Liver (tissue), 9 donors: ENCODE results near the gene KRIT1. TPM values are rescaled to one million over a fixed set of nuclear protein-coding genes. Genes with fewer than 3 reads are reported as not detected.
"Not testable (repeated sequence)": the region's sequence is repeated elsewhere in the genome, so short reads cannot be mapped to it uniquely, and the experiment has no call there.

ENCODE experiments used
- DNase-seq: peaks from one replicate; pipeline ENCODE4 v3.0.0-alpha.2; 2017; ENCODE audit warnings: low spot score
- H3K27ac ChIP-seq, 2 donors: one replicate each; pipeline ENCODE4 v1.7.0; 2013; ENCODE audit warnings: inconsistent platforms in 2 of 2, low read length in 2 of 2, control low read depth in 1 of 2, low read depth in 1 of 2, mild to moderate bottlenecking in 1 of 2
- H3K27me3 ChIP-seq, 4 donors: one replicate each; pipeline versions ENCODE4 v1.6.1 to v1.7.0; 2013; ENCODE audit warnings: low read length in 3 of 4, inconsistent platforms in 1 of 4, mild to moderate bottlenecking in 1 of 4, moderate library complexity in 1 of 4; ENCODE audit not compliant: control insufficient read depth in 4 of 4, insufficient read depth in 4 of 4
- H3K36me3 ChIP-seq, 4 donors: one replicate each; pipeline versions ENCODE4 v1.6.1 to v1.7.0; 2013; ENCODE audit warnings: low read length in 3 of 4, mild to moderate bottlenecking in 3 of 4, low read depth in 1 of 4, moderate library complexity in 1 of 4; ENCODE audit not compliant: control insufficient read depth in 4 of 4, insufficient read depth in 3 of 4
- H3K4me1 ChIP-seq, 4 donors: one replicate each; pipeline versions ENCODE4 v1.6.1 to v1.7.0; 2013; ENCODE audit warnings: low read length in 3 of 4, mild to moderate bottlenecking in 3 of 4, moderate library complexity in 1 of 4; ENCODE audit not compliant: control insufficient read depth in 4 of 4, insufficient read depth in 4 of 4
- H3K4me3 ChIP-seq, 3 donors: one replicate each; pipeline versions ENCODE4 v1.6.1 to v1.7.0; 2013; ENCODE audit warnings: low read length in 3 of 3, control low read depth in 1 of 3, low read depth in 1 of 3, mild to moderate bottlenecking in 1 of 3
- H3K9ac ChIP-seq, 2 donors: one replicate each; pipeline ENCODE4 v1.7.0; 2013; ENCODE audit warnings: low read length in 2 of 2, mild to moderate bottlenecking in 2 of 2, moderate library complexity in 2 of 2, control low read depth in 1 of 2, low read depth in 1 of 2
- H3K9me3 ChIP-seq, 4 donors: one replicate each; pipeline versions ENCODE4 v1.6.1 to v1.7.0; 2013; ENCODE audit warnings: low read length in 3 of 4; ENCODE audit not compliant: control insufficient read depth in 4 of 4
- ATF3 ChIP-seq: IDR thresholded peaks from 2 replicates; pipeline ENCODE4 v1.6.1; 2016; ENCODE audit warnings: antibody characterized with exemption
- CTCF ChIP-seq: fragments of 150-350 bp; IDR thresholded peaks from 2 replicates; pipeline ENCODE4 v1.5.1; 2017; ENCODE audit warnings: improper control_type of control experiment, low read depth, low read length; ENCODE audit not compliant: missing input control
- FOXA2 ChIP-seq: IDR thresholded peaks from 2 replicates; pipeline ENCODE4 v1.6.1; 2016; ENCODE audit warnings: antibody characterized with exemption
- HNF4A ChIP-seq, 2 donors: conservative IDR thresholded peaks; 2 replicates each; pipeline ENCODE4 v1.6.1; 2016; ENCODE audit warnings: antibody characterized with exemption in 2 of 2, mild to moderate bottlenecking in 2 of 2
- JUND ChIP-seq, 2 donors: IDR thresholded peaks; 2 replicates each; pipeline ENCODE4 v1.6.1; 2016; ENCODE audit warnings: antibody characterized with exemption in 2 of 2
- NR2F2 ChIP-seq: IDR thresholded peaks from 2 replicates; pipeline ENCODE4 v1.6.1; 2016; ENCODE audit warnings: antibody characterized with exemption
- RAD21 ChIP-seq, 2 donors: IDR thresholded peaks; 2 replicates each; pipeline ENCODE4 v1.6.1; 2016; ENCODE audit warnings: antibody characterized with exemption in 2 of 2, mild to moderate bottlenecking in 2 of 2
- REST ChIP-seq: IDR thresholded peaks from 2 replicates; pipeline ENCODE4 v1.6.1; 2016; ENCODE audit warnings: antibody characterized with exemption, mild to moderate bottlenecking
- RXRA ChIP-seq, 2 donors: IDR thresholded peaks; 2 replicates each; pipeline ENCODE4 v1.6.1; 2017 to 2018; ENCODE audit warnings: antibody characterized with exemption in 2 of 2, mild to moderate bottlenecking in 1 of 2
- TAF1 ChIP-seq: conservative IDR thresholded peaks from 2 replicates; pipeline ENCODE4 v1.6.1; 2016; ENCODE audit warnings: antibody characterized with exemption, mild to moderate bottlenecking
- YY1 ChIP-seq: IDR thresholded peaks from 2 replicates; pipeline ENCODE4 v1.6.1; 2016; ENCODE audit warnings: antibody characterized with exemption, mild to moderate bottlenecking
- ZBTB33 ChIP-seq: IDR thresholded peaks from 2 replicates; pipeline ENCODE4 v1.6.1; 2016; ENCODE audit warnings: antibody characterized with exemption
- WGBS: extraction: QIAGEN DNeasy Blood & Tissue Kit; methylation state at CpG from one replicate; pipeline ENCODE4 v1.1.7; 2013; 5-methylcytosine and 5-hydroxymethylcytosine counted together
- polyA plus RNA-seq, 2 donors: library from polyadenylated mRNA; stranded (reverse) in 1 of 2; unstranded in 1 of 2; fragments of 200-250 nt in 1 of 2; fragments of >200 nt in 1 of 2; fragmentation: Nextera tagmentation in 1 of 2; extraction: Ambion mirVana in 1 of 2; gene quantifications; one replicate each; pipeline versions ENCODE4 v1.2.1 to v1.2.3, GENCODE V29; 2013 to 2015
- total RNA-seq, 2 donors: library from RNA; depleted of rRNA; stranded (reverse); fragments of >200 nt; gene quantifications; one replicate each; pipeline ENCODE4 v1.2.3, GENCODE V29; 2014
- donor health status: healthy.
- donor health status: healthy.
- donor health status: healthy.
- donor health status: healthy.
- donor health status: healthy.

The KRIT1 gene
- total and polyA plus RNA-seq, 4 donors = 8.0 to 48.4 (median 23.9) TPM

GRCh38 chr7:92255308-92255707, 9.6 kb upstream of the KRIT1 start:
- H3K4me1 ChIP-seq = no peaks in the 10 kb centered on the region
- H3K4me3 ChIP-seq = no peak overlapping the region
- H3K36me3 ChIP-seq = no peaks in the 10 kb centered on the region
- H3K9ac ChIP-seq = no peak overlapping the region
- DNase-seq = no peak
- no peaks in the 10 kb centered on the region for H3K9me3 ChIP-seq
- TF ChIP-seq ZBTB33 (no peak), TAF1 (no peak), HNF4A (conservative IDR thresholded peaks at IDR 0.05) (no peak), NR2F2 (no peak), RAD21 (IDR thresholded peaks at IDR 0.05) (no peak)
- no peak overlapping the region for H3K27ac ChIP-seq
- H3K27me3 ChIP-seq = no peaks in the 10 kb centered on the region
- 90% methylated on average over 4 of the region's 4 CpGs for WGBS

DNA sequence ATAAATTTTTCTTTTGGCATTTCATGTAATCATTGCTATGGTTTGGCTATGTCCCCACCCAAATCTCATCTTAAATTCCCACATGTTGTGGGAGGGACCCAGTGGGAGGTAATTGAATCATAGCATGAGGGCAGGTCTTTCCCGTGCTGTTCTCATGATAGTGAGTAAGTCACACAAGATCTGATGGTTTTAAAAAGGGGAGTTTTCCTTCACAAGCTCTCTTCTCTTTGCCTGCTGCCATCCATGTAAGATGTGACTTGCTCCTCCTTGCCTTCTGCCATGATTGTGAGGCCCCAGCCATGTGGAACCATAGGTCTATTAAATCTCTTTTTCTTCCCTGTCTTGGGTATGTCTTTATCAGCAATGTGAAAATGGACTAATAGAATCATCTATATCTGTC, 9.1 kb upstream of the KRIT1 start:
- H3K4me3 ChIP-seq, H3K36me3 ChIP-seq, H3K9me3 ChIP-seq, H3K27me3 ChIP-seq, H3K9ac ChIP-seq, H3K27ac ChIP-seq, H3K4me1 ChIP-seq, DNase-seq: not testable (repeated sequence)
- 94% methylated on average over 1 of the region's 1 CpG for WGBS

DNA sequence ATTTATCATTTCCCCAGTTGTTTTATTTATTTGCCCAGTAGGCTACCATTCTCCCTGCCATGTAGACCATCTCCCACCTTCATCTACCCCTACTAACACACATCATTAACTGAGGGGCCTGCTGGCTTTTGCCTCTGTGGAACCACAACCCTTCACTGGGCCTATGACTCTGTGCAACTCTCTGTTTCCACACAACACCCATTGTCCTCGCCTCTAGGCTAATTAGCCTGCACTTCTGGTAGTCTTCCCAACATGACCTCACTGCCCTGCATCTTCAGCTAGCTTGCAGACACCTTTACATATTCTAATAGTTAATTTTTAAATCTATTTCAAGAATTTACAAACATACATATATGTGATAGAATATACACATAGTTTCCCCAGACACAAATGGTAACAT, 7.5 kb upstream of the KRIT1 start:
- no peaks in the 10 kb centered on the region for H3K9me3 ChIP-seq
- H3K36me3 ChIP-seq = no peaks in the 10 kb centered on the region
- H3K4me1 ChIP-seq = no peaks in the 10 kb centered on the region
- TF ChIP-seq YY1 (no peak), RXRA (IDR thresholded peaks at IDR 0.05) (no peak), JUND (IDR thresholded peaks at IDR 0.05) (no peak), RAD21 (IDR thresholded peaks at IDR 0.05) (no peak), HNF4A (conservative IDR thresholded peaks at IDR 0.05) (no peak), TAF1 (no peak), FOXA2 (no peak), CTCF (no peak), ATF3 (no peak), REST (no peak)
- H3K4me3 ChIP-seq = no peak overlapping the region
- H3K27me3 ChIP-seq = no peaks in the 10 kb centered on the region
- H3K27ac ChIP-seq = no peak overlapping the region
- no peak overlapping the region for H3K9ac ChIP-seq
- WGBS = 95% methylated on average over 1 of the region's 1 CpG
- DNase-seq = no peak
